ENCODE results near the gene NFAM1.

NFAM1 gene

DNA sequence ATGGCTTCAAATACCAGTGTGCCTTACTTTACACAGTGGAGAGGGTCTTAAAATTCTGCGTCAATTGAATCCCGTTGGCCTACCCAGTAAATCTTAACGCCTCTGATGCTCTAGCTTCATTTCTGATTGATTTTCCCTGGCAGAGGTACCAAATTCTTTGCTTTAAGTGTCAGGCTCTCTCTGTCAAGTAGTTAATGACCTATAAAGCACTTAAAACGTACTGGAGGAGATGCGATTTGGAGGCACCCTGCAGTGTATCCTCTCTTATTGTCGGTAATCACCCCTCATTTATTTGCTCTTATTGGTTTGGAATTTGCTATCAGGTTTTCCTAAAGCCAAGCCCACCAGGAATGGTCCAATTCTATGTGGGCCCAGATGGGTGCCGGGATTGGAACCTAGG, 59.2 kb downstream of the NFAM1 start:
- Histone ChIP-seq H3K9me2 (replicated peaks; ENCODE audit: insufficient read depth, low read length) (no peaks in the 10 kb centered on the region), H3K4me2 (ENCODE audit: low read depth, low read length, poor library complexity, severe bottlenecking) (no peak overlapping the region), H3K36me3 (ENCODE audit: low read length) (no peaks in the 10 kb centered on the region), H3K4me3 (ENCODE audit: insufficient read depth, low read length, poor library complexity, severe bottlenecking) (no peak overlapping the region), H3K27ac (ENCODE audit: low read depth, low read length) (no peak overlapping the region), H3K9ac (ENCODE audit: low read length) (no peak overlapping the region), H4K20me1 (ENCODE audit: low read depth, low read length) (no peaks in the 10 kb centered on the region), H3K9me3 (ENCODE audit: insufficient read depth, low read length) (no peaks in the 10 kb centered on the region), H3K79me2 (ENCODE audit: insufficient read depth, low read length) (no peaks in the 10 kb centered on the region), H3K27me3 (ENCODE audit: low read length) (no peaks in the 10 kb centered on the region), H3F3A (ENCODE audit: insufficient read depth) (0 out of 2 replicates have a peak, but pooled peaks cover 3% of the 10 kb centered on the region), H2AFZ (ENCODE audit: low read depth, low read length, severe bottlenecking) (no peak overlapping the region)
- TF ChIP-seq, protein P1, sequence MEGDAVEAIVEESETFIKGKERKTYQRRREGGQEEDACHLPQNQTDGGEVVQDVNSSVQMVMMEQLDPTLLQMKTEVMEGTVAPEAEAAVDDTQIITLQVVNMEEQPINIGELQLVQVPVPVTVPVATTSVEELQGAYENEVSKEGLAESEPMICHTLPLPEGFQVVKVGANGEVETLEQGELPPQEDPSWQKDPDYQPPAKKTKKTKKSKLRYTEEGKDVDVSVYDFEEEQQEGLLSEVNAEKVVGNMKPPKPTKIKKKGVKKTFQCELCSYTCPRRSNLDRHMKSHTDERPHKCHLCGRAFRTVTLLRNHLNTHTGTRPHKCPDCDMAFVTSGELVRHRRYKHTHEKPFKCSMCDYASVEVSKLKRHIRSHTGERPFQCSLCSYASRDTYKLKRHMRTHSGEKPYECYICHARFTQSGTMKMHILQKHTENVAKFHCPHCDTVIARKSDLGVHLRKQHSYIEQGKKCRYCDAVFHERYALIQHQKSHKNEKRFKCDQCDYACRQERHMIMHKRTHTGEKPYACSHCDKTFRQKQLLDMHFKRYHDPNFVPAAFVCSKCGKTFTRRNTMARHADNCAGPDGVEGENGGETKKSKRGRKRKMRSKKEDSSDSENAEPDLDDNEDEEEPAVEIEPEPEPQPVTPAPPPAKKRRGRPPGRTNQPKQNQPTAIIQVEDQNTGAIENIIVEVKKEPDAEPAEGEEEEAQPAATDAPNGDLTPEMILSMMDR (IDR thresholded peaks at IDR 0.05; ENCODE audit: insufficient read depth, low read length, poor library complexity, severe bottlenecking), result no peak
- no peak for TF ChIP-seq EZH2phosphoT487 (conservative IDR thresholded peaks at IDR 0.05; ENCODE audit: low read length)

DNA sequence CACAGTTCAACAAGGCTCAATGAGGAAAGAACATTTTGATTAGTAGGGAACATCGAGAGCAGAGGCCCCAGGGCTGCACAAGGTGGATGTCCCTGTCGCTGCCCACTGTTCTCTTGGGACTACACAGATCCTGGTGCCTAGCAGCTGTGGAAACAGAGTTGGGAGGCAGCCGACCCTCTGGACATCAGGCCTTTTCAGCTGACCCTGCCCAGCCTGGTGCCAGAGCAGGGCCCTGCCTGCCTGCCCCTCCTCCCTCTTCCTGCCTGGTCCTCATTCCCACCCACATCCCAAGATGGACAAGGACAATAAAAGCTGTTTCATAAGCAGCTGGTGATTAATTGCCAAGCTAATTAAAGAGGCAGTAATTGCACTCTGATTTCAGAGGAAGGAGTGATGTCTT, 60.7 kb downstream of the NFAM1 start:
- Histone ChIP-seq H3K4me3 (ENCODE audit: insufficient read depth, low read length, poor library complexity, severe bottlenecking) (no peak overlapping the region), H3K79me2 (ENCODE audit: insufficient read depth, low read length) (no peaks in the 10 kb centered on the region), H3F3A (ENCODE audit: insufficient read depth) (0 out of 2 replicates have a peak, but pooled peaks cover 3% of the 10 kb centered on the region), H3K27me3 (ENCODE audit: low read length) (no peaks in the 10 kb centered on the region), H3K9ac (ENCODE audit: low read length) (no peak overlapping the region), H2AFZ (ENCODE audit: low read depth, low read length, severe bottlenecking) (no peak overlapping the region), H3K4me2 (ENCODE audit: low read depth, low read length, poor library complexity, severe bottlenecking) (no peak overlapping the region), H3K27ac (ENCODE audit: low read depth, low read length) (no peak overlapping the region), H3K36me3 (ENCODE audit: low read length) (no peaks in the 10 kb centered on the region), H3K9me2 (replicated peaks; ENCODE audit: insufficient read depth, low read length) (no peaks in the 10 kb centered on the region), H4K20me1 (ENCODE audit: low read depth, low read length) (no peaks in the 10 kb centered on the region), H3K9me3 (ENCODE audit: insufficient read depth, low read length) (no peaks in the 10 kb centered on the region)
- TF ChIP-seq, protein P1 (IDR thresholded peaks at IDR 0.05; ENCODE audit: insufficient read depth, low read length, poor library complexity, severe bottlenecking), result no peak
- TF ChIP-seq EZH2phosphoT487 (conservative IDR thresholded peaks at IDR 0.05; ENCODE audit: low read length), result no peak

DNA sequence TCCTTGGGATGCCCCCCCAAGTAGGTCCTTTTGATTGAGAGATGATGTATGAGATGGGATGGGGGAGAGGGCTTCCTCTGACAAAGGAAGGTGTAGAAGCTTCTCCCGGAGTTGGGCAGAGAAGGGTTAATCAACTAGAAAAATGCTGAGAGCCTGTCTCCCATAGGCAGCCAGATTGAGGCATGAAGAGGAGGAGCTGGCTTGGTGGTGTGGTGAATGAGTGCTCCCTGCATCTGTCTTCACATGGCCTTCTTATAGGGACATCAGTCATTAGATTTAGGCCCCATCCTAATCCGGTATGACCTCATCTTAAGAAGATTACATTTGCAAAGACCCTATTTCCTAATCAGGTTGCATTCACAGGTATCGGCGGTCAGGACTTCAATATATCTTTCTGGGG, 61.1 kb downstream of the NFAM1 start:
- H3K27ac ChIP-seq (ENCODE audit: low read depth, low read length), result no peak overlapping the region
- H3K4me3 ChIP-seq (ENCODE audit: insufficient read depth, low read length, poor library complexity, severe bottlenecking), result no peak overlapping the region
- H3K27me3 ChIP-seq (ENCODE audit: low read length), result no peaks in the 10 kb centered on the region
- TF ChIP-seq, protein P1 (IDR thresholded peaks at IDR 0.05; ENCODE audit: insufficient read depth, low read length, poor library complexity, severe bottlenecking), result no peak
- TF ChIP-seq EZH2phosphoT487 (conservative IDR thresholded peaks at IDR 0.05; ENCODE audit: low read length), result no peak
- H3K9ac ChIP-seq (ENCODE audit: low read length), result no peak overlapping the region
- no peaks in the 10 kb centered on the region for H3K36me3 ChIP-seq (ENCODE audit: low read length)
- no peaks in the 10 kb centered on the region for H4K20me1 ChIP-seq (ENCODE audit: low read depth, low read length)
- no peak overlapping the region for H2AFZ ChIP-seq (ENCODE audit: low read depth, low read length, severe bottlenecking)
- no peaks in the 10 kb centered on the region for H3K9me2 ChIP-seq (replicated peaks; ENCODE audit: insufficient read depth, low read length)
- H3K9me3 ChIP-seq (ENCODE audit: insufficient read depth, low read length), result no peaks in the 10 kb centered on the region
- 0 out of 2 replicates have a peak, but pooled peaks cover 3% of the 10 kb centered on the region for H3F3A ChIP-seq (ENCODE audit: insufficient read depth)
- no peak overlapping the region for H3K4me2 ChIP-seq (ENCODE audit: low read depth, low read length, poor library complexity, severe bottlenecking)
- H3K79me2 ChIP-seq (ENCODE audit: insufficient read depth, low read length), result no peaks in the 10 kb centered on the region
